CD8-positive, alpha-beta memory T cell (primary cell): Measurements from ENCODE around the gene COPZ1. TPM values are rescaled to one million over a fixed set of nuclear protein-coding genes. Genes with fewer than 3 reads are reported as not detected.
A peak's percentile ranks its signal among the peaks of the same experiment; 100 is the strongest.

ENCODE experiments used
- CTCF ChIA-PET: fragments of 350-600 bp; sonication (Branson Sonifier 250); formaldehyde crosslinking; loops from one replicate; lab custom pipeline; 2021; ENCODE audit warnings: antibody characterized with exemption; lab: Charles Lee
- POLR2A ChIA-PET: fragments of 350-600 bp; sonication (Branson Sonifier 250); formaldehyde crosslinking; loops from one replicate; lab custom pipeline; 2021; ENCODE audit warnings: antibody characterized with exemption; lab: Charles Lee
- DNase-seq, 5 donors: peaks; one replicate each; pipeline versions ENCODE4 v3.0.0 to v3.0.0-alpha.2; 2020 to 2022; ENCODE audit warnings: mixed read lengths in 1 of 5
- H3K27ac ChIP-seq: one replicate; pipeline ENCODE4 v1.7.0; 2013; ENCODE audit warnings: low read depth, mild to moderate bottlenecking, low read length, moderate library complexity
- H3K27me3 ChIP-seq: 2 replicates; pipeline ENCODE4 v1.7.0; 2013; ENCODE audit warnings: low read length, mild to moderate bottlenecking; ENCODE audit not compliant: insufficient read depth, poor library complexity, severe bottlenecking
- H3K36me3 ChIP-seq: 2 replicates; pipeline ENCODE4 v1.7.0; 2013; ENCODE audit warnings: mild to moderate bottlenecking, low read length, moderate library complexity; ENCODE audit not compliant: insufficient read depth
- H3K4me1 ChIP-seq: 2 replicates; pipeline ENCODE4 v1.7.0; 2013; ENCODE audit warnings: mild to moderate bottlenecking, low read length, moderate library complexity; ENCODE audit not compliant: insufficient read depth
- H3K4me3 ChIP-seq: 2 replicates; pipeline ENCODE4 v1.7.0; 2013; ENCODE audit warnings: mild to moderate bottlenecking, low read length
- H3K9me3 ChIP-seq: 2 replicates; pipeline ENCODE4 v1.7.0; 2013; ENCODE audit warnings: mild to moderate bottlenecking, low read length
- H3K27ac Mint-ChIP-seq, 8 donors: one replicate each; pipeline ENCODE4 v1.8.0; 2020 to 2021; ENCODE audit warnings: mixed read lengths in 8 of 8, mild to moderate bottlenecking in 6 of 8, inconsistent platforms in 3 of 8, moderate library complexity in 3 of 8
- H3K27me3 Mint-ChIP-seq, 2 donors: one replicate each; pipeline ENCODE4 v1.8.0; 2020 to 2021; ENCODE audit warnings: mixed read lengths in 2 of 2, mild to moderate bottlenecking in 1 of 2, moderate library complexity in 1 of 2
- H3K36me3 Mint-ChIP-seq, 3 donors: one replicate each; pipeline ENCODE4 v1.8.0; 2020 to 2021; ENCODE audit warnings: mixed read lengths in 3 of 3, inconsistent platforms in 1 of 3, mild to moderate bottlenecking in 1 of 3
- H3K4me1 Mint-ChIP-seq, 3 donors: one replicate each; pipeline ENCODE4 v1.8.0; 2020 to 2021; ENCODE audit warnings: mixed read lengths in 3 of 3, inconsistent platforms in 1 of 3, mild to moderate bottlenecking in 1 of 3
- H3K4me3 Mint-ChIP-seq, 7 donors: one replicate each; pipeline ENCODE4 v1.8.0; 2020 to 2021; ENCODE audit warnings: mixed read lengths in 7 of 7, mild to moderate bottlenecking in 6 of 7, moderate library complexity in 4 of 7, inconsistent platforms in 2 of 7
- H3K9me3 Mint-ChIP-seq, 5 donors: one replicate each; pipeline ENCODE4 v1.8.0; 2020 to 2022; ENCODE audit warnings: mixed read lengths in 5 of 5, mild to moderate bottlenecking in 3 of 5, moderate library complexity in 2 of 5, inconsistent platforms in 1 of 5
- polyA plus RNA-seq: library from polyadenylated mRNA; unstranded; fragments of 300-500 nt; fragmentation: Illumina TruSeq; gene quantifications from one replicate; pipeline ENCODE4 v1.2.3, GENCODE V29; 2021
- total RNA-seq, 2 experiments: library from RNA; stranded (reverse); gene quantifications; one replicate each; pipeline ENCODE4 v1.2.3, GENCODE V29; 2021

Gene COPZ1
- total and polyA plus RNA-seq, 3 experiments from 2014 or later = 112 to 158 (median 115) TPM

DNA sequence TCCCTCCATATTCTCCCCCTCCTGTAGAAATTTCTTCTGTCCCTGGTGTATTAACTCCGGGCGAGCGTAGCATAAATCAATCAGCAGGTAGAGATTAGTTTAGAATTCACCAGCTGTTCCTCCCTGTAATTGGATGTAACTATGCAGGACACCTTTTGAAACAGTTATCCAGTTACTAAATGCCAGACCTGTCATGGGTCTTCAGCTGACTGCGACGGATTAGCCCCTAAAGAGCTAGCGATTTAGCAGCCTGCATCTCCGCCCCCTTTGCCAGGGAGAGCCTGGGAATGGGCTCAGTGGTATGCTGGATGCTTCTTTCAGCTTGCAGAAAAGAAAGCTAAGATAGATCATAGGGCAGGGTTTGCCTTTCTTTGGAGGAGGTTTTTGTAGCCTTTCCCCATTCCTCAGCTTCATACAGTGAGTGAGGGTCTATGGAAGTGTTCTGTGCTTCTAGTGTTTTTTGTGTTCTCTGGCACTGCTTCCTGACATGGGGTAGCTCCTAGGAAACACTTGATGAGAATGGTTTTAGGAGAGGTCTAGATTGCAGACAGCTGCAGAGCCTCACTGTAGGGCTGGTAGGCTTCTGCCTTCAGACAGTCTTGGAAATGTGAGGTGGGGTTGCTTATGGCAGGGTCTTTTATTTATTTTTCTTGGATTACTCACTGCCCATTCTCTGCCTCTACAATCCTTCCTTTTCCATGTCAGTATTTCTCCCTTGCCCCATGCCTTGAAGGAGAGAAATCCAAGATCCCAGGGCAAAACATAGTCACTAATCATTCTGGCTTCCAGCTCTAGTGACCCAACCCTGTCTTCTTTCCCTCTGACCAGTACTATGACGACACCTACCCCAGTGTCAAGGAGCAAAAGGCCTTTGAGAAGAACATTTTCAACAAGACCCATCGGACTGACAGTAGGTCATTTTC is 16.7 kb downstream of the COPZ1 start:
- no peaks in the 10 kb centered on the region for H3K4me1 ChIP-seq
- DNase-seq = no peak

GRCh38 chr12:54349036-54349435 is 24.1 kb downstream of the COPZ1 start:
- no peak overlapping the region for H3K4me3 Mint-ChIP-seq
- H3K36me3 Mint-ChIP-seq = peaks cover 12 to 74% (median 28%) of the 10 kb centered on the region in 3 donors
- no peaks in the 10 kb centered on the region for H3K9me3 Mint-ChIP-seq
- H3K27me3 ChIP-seq = no peaks in the 10 kb centered on the region
- no peaks in the 10 kb centered on the region for H3K27me3 Mint-ChIP-seq
- H3K27ac Mint-ChIP-seq = peak overlapping the region in 1 of 8 donors; percentile 16
- H3K4me3 ChIP-seq = no peak overlapping the region
- peaks cover 14% of the 10 kb centered on the region for H3K4me1 ChIP-seq
- CTCF ChIA-PET = interaction anchor here (2.3 kb wide), 1 partner anchor 12 kb away, joined by 7 read pairs; no protein-coding TSS in a partner anchor
- H3K27ac ChIP-seq = no peak overlapping the region
- peaks cover 53% of the 10 kb centered on the region for H3K36me3 ChIP-seq
- DNase-seq = no peak
- no peaks in the 10 kb centered on the region for H3K9me3 ChIP-seq
- peaks cover 9 to 12% (median 10%) of the 10 kb centered on the region in 3 donors for H3K4me1 Mint-ChIP-seq
- POLR2A ChIA-PET = no interaction called here

More for the DNA sequence above, 16.7 kb downstream of the COPZ1 start:
- no peaks in the 10 kb centered on the region for H3K9me3 ChIP-seq
- ChIA-PET CTCF (interaction anchor here (0.9 to 1.5 kb wide), 2 partner anchors 17 to 47 kb away, joined by 3 to 5 read pairs; partner anchors contain the start of gene COPZ1), POLR2A (no interaction called here)
- no peak overlapping the region for H3K4me3 Mint-ChIP-seq
- peaks cover 12 to 38% (median 34%) of the 10 kb centered on the region in 3 donors for H3K4me1 Mint-ChIP-seq
- peaks cover 7 to 72% (median 21%) of the 10 kb centered on the region in 3 donors for H3K36me3 Mint-ChIP-seq
- peaks cover 50% of the 10 kb centered on the region for H3K36me3 ChIP-seq
- no peak overlapping the region for H3K4me3 ChIP-seq
- H3K27me3 ChIP-seq = no peaks in the 10 kb centered on the region
- no peak overlapping the region for H3K27ac ChIP-seq
- no peaks in the 10 kb centered on the region for H3K9me3 Mint-ChIP-seq
- peak overlapping the region in 3 of 8 donors; percentile 13 to 62 (median 33) for H3K27ac Mint-ChIP-seq
- no peaks in the 10 kb centered on the region for H3K27me3 Mint-ChIP-seq

- Histone ChIP-seq H3K4me3 (no peak overlapping the region), H3K4me1 (peaks cover 14% of the 10 kb centered on the region), H3K27ac (no peak overlapping the region), H3K36me3 (peaks cover 52% of the 10 kb centered on the region), H3K9me3 (no peaks in the 10 kb centered on the region), H3K27me3 (no peaks in the 10 kb centered on the region)
- POLR2A ChIA-PET = no interaction called here
- peaks cover 12 to 73% (median 28%) of the 10 kb centered on the region in 3 donors for H3K36me3 Mint-ChIP-seq
- no peaks in the 10 kb centered on the region for H3K27me3 Mint-ChIP-seq
- DNase-seq = no peak
- H3K4me1 Mint-ChIP-seq = peaks cover 9 to 12% (median 10%) of the 10 kb centered on the region in 3 donors
- CTCF ChIA-PET = interaction anchor here (2.0 to 2.3 kb wide), 2 partner anchors 11 to 25 kb away, joined by 5 to 7 read pairs; partner anchors contain the start of gene COPZ1
- H3K9me3 Mint-ChIP-seq = no peaks in the 10 kb centered on the region
- H3K4me3 Mint-ChIP-seq = no peak overlapping the region
- peak overlapping the region in 1 of 8 donors; percentile 49 for H3K27ac Mint-ChIP-seq
These were observed 24.7 kb downstream of the COPZ1 start for GRCh38 chr12:54349679-54350078.

- Mint-ChIP-seq H3K4me3 (no peak overlapping the region), H3K27me3 (no peaks in the 10 kb centered on the region), H3K9me3 (no peaks in the 10 kb centered on the region), H3K36me3 (peaks cover 12 to 64% (median 25%) of the 10 kb centered on the region in 3 donors), H3K4me1 (peaks cover 9 to 12% (median 10%) of the 10 kb centered on the region in 3 donors), H3K27ac (peak overlapping the region in 2 of 8 donors; percentile 12 to 60)
- H3K27me3 ChIP-seq = no peaks in the 10 kb centered on the region
- no peak overlapping the region for H3K4me3 ChIP-seq
- H3K9me3 ChIP-seq = no peaks in the 10 kb centered on the region
- peaks cover 43% of the 10 kb centered on the region for H3K36me3 ChIP-seq
- H3K27ac ChIP-seq = no peak overlapping the region
- H3K4me1 ChIP-seq = peaks cover 14% of the 10 kb centered on the region
- ChIA-PET POLR2A (interaction anchor here (0.7 kb wide), 1 partner anchor 13 kb away, joined by 3 read pairs; no protein-coding TSS in a partner anchor), CTCF (interaction anchor here (1.1 to 2.3 kb wide), 4 partner anchors 10 to 28 kb away, joined by 3 to 7 read pairs (median 4); partner anchors contain the start of gene COPZ1)
- no peak for DNase-seq
These were observed 25.8 kb downstream of the COPZ1 start for GRCh38 chr12:54350743-54351142.

- DNase-seq = no peak
- no peaks in the 10 kb centered on the region for H3K27me3 ChIP-seq
- CTCF ChIA-PET = interaction anchor here (1.1 to 2.3 kb wide), 5 partner anchors 10 to 28 kb away, joined by 3 to 7 read pairs (median 5); partner anchors contain the start of gene COPZ1
- H3K27me3 Mint-ChIP-seq = no peaks in the 10 kb centered on the region
- H3K4me3 ChIP-seq = no peak overlapping the region
- POLR2A ChIA-PET = interaction anchor here (0.7 kb wide), 1 partner anchor 14 kb away, joined by 3 read pairs; no protein-coding TSS in a partner anchor
- H3K9me3 Mint-ChIP-seq = no peaks in the 10 kb centered on the region
- H3K36me3 ChIP-seq = peaks cover 39% of the 10 kb centered on the region
- H3K9me3 ChIP-seq = no peaks in the 10 kb centered on the region
- peaks cover 14% of the 10 kb centered on the region for H3K4me1 ChIP-seq
- H3K4me1 Mint-ChIP-seq = peaks cover 9 to 12% (median 10%) of the 10 kb centered on the region in 3 donors
- H3K36me3 Mint-ChIP-seq = peaks cover 12 to 59% (median 25%) of the 10 kb centered on the region in 3 donors
- H3K4me3 Mint-ChIP-seq = peak overlapping the region in 1 of 7 donors; percentile 23
- H3K27ac Mint-ChIP-seq = peak overlapping the region in 3 of 8 donors; percentile 14 to 52 (median 21)
- H3K27ac ChIP-seq = no peak overlapping the region
These were observed 26.4 kb downstream of the COPZ1 start for GRCh38 chr12:54351341-54351740.

DNA sequence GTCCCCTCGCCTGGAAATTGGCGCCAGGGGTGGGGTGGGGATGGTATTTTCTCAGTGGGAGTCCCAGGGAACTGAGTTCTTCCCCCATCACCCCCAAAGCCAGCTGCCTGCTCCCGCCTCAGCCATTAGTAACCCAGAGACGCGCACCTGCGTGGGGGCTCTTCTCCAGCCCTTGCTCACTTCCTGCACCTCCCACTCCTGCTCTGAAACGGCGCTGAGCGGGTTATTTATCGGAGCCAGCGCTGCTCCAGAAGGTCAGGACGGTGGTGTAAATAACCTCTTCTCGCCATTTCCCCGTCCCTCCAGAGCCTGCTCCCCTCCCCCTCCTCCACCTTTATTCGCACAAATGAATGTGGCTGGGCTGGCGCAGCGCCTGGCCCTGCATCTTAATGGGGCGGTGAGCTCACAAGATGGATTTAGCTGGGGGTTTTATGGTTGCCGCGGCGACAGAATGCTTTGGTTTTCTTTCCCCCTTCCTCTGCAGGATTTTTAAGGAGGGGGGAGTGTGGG is 27.1 kb downstream of the COPZ1 start:
- peak overlapping the region; percentile 22 for H3K27ac ChIP-seq
- POLR2A ChIA-PET = no interaction called here
- no peaks in the 10 kb centered on the region for H3K9me3 Mint-ChIP-seq

More for the DNA sequence above, 27.1 kb downstream of the COPZ1 start:
- Histone ChIP-seq H3K36me3 (peaks cover 33% of the 10 kb centered on the region), H3K27me3 (no peaks in the 10 kb centered on the region), H3K4me3 (peak overlapping the region; percentile 34), H3K9me3 (no peaks in the 10 kb centered on the region), H3K4me1 (peaks cover 14% of the 10 kb centered on the region)
- DNase-seq = peak in 1 of 5 donors; percentile 36
- CTCF ChIA-PET = interaction anchor here (0.8 to 1.6 kb wide), 4 partner anchors 16 to 100 kb away, joined by 3 to 6 read pairs (median 4); no protein-coding TSS in a partner anchor
- Mint-ChIP-seq H3K27me3 (peaks cover 0 to 2% of the 10 kb centered on the region in 2 donors), H3K4me1 (peaks cover 10 to 12% (median 10%) of the 10 kb centered on the region in 3 donors), H3K36me3 (peaks cover 12 to 52% (median 23%) of the 10 kb centered on the region in 3 donors), H3K4me3 (peak overlapping the region in 3 of 7 donors; percentile 33 to 61 (median 37)), H3K27ac (peak overlapping the region in 6 of 8 donors; percentile 14 to 92 (median 42))
